Measurements from ENCODE around the gene TMEM45B. TPM values are rescaled to one million over a fixed set of nuclear protein-coding genes. Genes with fewer than 3 reads are reported as not detected.

Gene TMEM45B
- total RNA-seq (not detected in 2 replicates), polyA plus RNA-seq (not detected in 2 replicates), polyA minus RNA-seq (ENCODE audit: low replicate concordance) (not detected in 2 replicates)
- polyA plus RNA-seq (2012) = not detected in 2 replicates

- TF ChIP-seq CTCF (conservative IDR thresholded peaks at IDR 0.05 in 1 of 2, IDR thresholded peaks at IDR 0.05 in 1 of 2; ENCODE audit: low read depth in 1 of 2, low read length in 2 of 2) (no peak), EZH2 (IDR thresholded peaks at IDR 0.05; ENCODE audit: low read length, missing control alignments) (no peak)
- DNase-seq (ENCODE audit: low read depth in 2 of 2) = no peak
- no peaks in the 10 kb centered on the region for H3K27me3 ChIP-seq (ENCODE audit: control insufficient read depth, insufficient read depth, low read length)
- H2AFZ ChIP-seq (ENCODE audit: low read length) = no peak within 1 kb of the TSS
- H4K20me1 ChIP-seq (ENCODE audit: control insufficient read depth, extremely low read depth, insufficient read depth, low read length) = no peaks in the 10 kb centered on the region
- no peaks in the 10 kb centered on the region for H3K79me2 ChIP-seq (ENCODE audit: control insufficient read depth, insufficient read depth, low read length)
- no peaks in the 10 kb centered on the region for H3K9me3 ChIP-seq (ENCODE audit: control insufficient read depth, insufficient read depth, low read depth, low read length)
- no peak within 1 kb of the TSS for H3K9ac ChIP-seq (ENCODE audit: insufficient read depth, low read length)
- no peak within 1 kb of the TSS for H3K27ac ChIP-seq (ENCODE audit: insufficient read depth, low read length)
- H3K4me1 ChIP-seq (ENCODE audit: control insufficient read depth, extremely low read depth, insufficient read depth, low read length) = no peaks in the 10 kb centered on the region
- H3K4me2 ChIP-seq (ENCODE audit: extremely low read depth, insufficient read depth, low read length) = no peak within 1 kb of the TSS
- no peaks in the 10 kb centered on the region for H3K36me3 ChIP-seq (ENCODE audit: control insufficient read depth, insufficient read depth, low read length)
- H3K4me3 ChIP-seq (replicated peaks in 1 of 4; ENCODE audit: control extremely low read depth in 1 of 4, insufficient read depth in 1 of 4, low read depth in 3 of 4, low read length in 4 of 4) = no peak within 1 kb of the TSS
Measured at GRCh38 chr11:129815596-129816461, at the start of gene TMEM45B. Gene TMEM45B (plus strand): TSS chr11:129815848. CDS start chr11:129852483, 36,635 bp downstream.

- H3K36me3 ChIP-seq (ENCODE audit: control insufficient read depth, insufficient read depth, low read length) = no peaks in the 10 kb centered on the region
- H3K4me1 ChIP-seq (ENCODE audit: control insufficient read depth, extremely low read depth, insufficient read depth, low read length) = no peaks in the 10 kb centered on the region
- H3K27ac ChIP-seq (ENCODE audit: insufficient read depth, low read length) = no peak overlapping the region
- no peak overlapping the region for H3K9ac ChIP-seq (ENCODE audit: insufficient read depth, low read length)
- TF ChIP-seq CTCF (conservative IDR thresholded peaks at IDR 0.05 in 1 of 2, IDR thresholded peaks at IDR 0.05 in 1 of 2; ENCODE audit: low read depth in 1 of 2, low read length in 2 of 2) (peak; percentile 52 to 68), EZH2 (IDR thresholded peaks at IDR 0.05; ENCODE audit: low read length, missing control alignments) (no peak)
- no peaks in the 10 kb centered on the region for H3K9me3 ChIP-seq (ENCODE audit: control insufficient read depth, insufficient read depth, low read depth, low read length)
- no peak overlapping the region for H3K4me2 ChIP-seq (ENCODE audit: extremely low read depth, insufficient read depth, low read length)
- H2AFZ ChIP-seq (ENCODE audit: low read length) = peak overlapping the region; percentile 70
- no peaks in the 10 kb centered on the region for H3K79me2 ChIP-seq (ENCODE audit: control insufficient read depth, insufficient read depth, low read length)
- H4K20me1 ChIP-seq (ENCODE audit: control insufficient read depth, extremely low read depth, insufficient read depth, low read length) = no peaks in the 10 kb centered on the region
- H3K4me3 ChIP-seq (replicated peaks in 1 of 4; ENCODE audit: control extremely low read depth in 1 of 4, insufficient read depth in 1 of 4, low read depth in 3 of 4, low read length in 4 of 4) = no peak overlapping the region
- DNase-seq (ENCODE audit: low read depth in 2 of 2) = peak; percentile 21 to 29
- no peaks in the 10 kb centered on the region for H3K27me3 ChIP-seq (ENCODE audit: control insufficient read depth, insufficient read depth, low read length)
Measured at GRCh38 chr11:129766898-129767604, 48.6 kb upstream of the TMEM45B start.

- Histone ChIP-seq H2AFZ (ENCODE audit: low read length) (no peak overlapping the region), H3K9ac (ENCODE audit: insufficient read depth, low read length) (no peak overlapping the region), H3K9me3 (ENCODE audit: control insufficient read depth, insufficient read depth, low read depth, low read length) (no peaks in the 10 kb centered on the region), H3K4me3 (replicated peaks in 1 of 4; ENCODE audit: control extremely low read depth in 1 of 4, insufficient read depth in 1 of 4, low read depth in 3 of 4, low read length in 4 of 4) (no peak overlapping the region), H3K36me3 (ENCODE audit: control insufficient read depth, insufficient read depth, low read length) (no peaks in the 10 kb centered on the region), H3K4me1 (ENCODE audit: control insufficient read depth, extremely low read depth, insufficient read depth, low read length) (no peaks in the 10 kb centered on the region), H3K4me2 (ENCODE audit: extremely low read depth, insufficient read depth, low read length) (no peak overlapping the region), H4K20me1 (ENCODE audit: control insufficient read depth, extremely low read depth, insufficient read depth, low read length) (no peaks in the 10 kb centered on the region), H3K79me2 (ENCODE audit: control insufficient read depth, insufficient read depth, low read length) (no peaks in the 10 kb centered on the region), H3K27me3 (ENCODE audit: control insufficient read depth, insufficient read depth, low read length) (no peaks in the 10 kb centered on the region), H3K27ac (ENCODE audit: insufficient read depth, low read length) (no peak overlapping the region)
- no peak for TF ChIP-seq CTCF (conservative IDR thresholded peaks at IDR 0.05 in 1 of 2, IDR thresholded peaks at IDR 0.05 in 1 of 2; ENCODE audit: low read depth in 1 of 2, low read length in 2 of 2)
- TF ChIP-seq EZH2 (IDR thresholded peaks at IDR 0.05; ENCODE audit: low read length, missing control alignments) = no peak
- DNase-seq (ENCODE audit: low read depth in 2 of 2) = no peak
Measured at GRCh38 chr11:129767827-129768226, 47.8 kb upstream of the TMEM45B start.

Data from fibroblast of lung (primary cell).